ENCODE results near the gene NXF3. TPM values are rescaled to one million over a fixed set of nuclear protein-coding genes. Genes with fewer than 3 reads are reported as not detected.
"Not testable (repeated sequence)": the region's sequence is repeated elsewhere in the genome, so short reads cannot be mapped to it uniquely, and the experiment has no call there.

NXF3 gene, protein sequence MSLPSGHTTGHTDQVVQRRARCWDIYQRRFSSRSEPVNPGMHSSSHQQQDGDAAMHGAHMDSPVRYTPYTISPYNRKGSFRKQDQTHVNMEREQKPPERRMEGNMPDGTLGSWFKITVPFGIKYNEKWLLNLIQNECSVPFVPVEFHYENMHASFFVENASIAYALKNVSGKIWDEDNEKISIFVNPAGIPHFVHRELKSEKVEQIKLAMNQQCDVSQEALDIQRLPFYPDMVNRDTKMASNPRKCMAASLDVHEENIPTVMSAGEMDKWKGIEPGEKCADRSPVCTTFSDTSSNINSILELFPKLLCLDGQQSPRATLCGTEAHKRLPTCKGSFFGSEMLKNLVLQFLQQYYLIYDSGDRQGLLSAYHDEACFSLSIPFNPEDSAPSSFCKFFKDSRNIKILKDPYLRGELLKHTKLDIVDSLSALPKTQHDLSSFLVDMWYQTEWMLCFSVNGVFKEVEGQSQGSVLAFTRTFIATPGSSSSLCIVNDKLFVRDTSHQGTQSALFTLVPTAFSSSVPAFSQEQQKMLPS
- polyA plus RNA-seq (ENCODE audit: insufficient read length in 4 of 4) = under 1 TPM in 2 of 4 donors, not detected in 2; 0.08 to 0.24 TPM

- DNase-seq (ENCODE audit: low read depth in 4 of 4, low spot score in 3 of 4) = no peak
These were observed at the start of gene NXF3 for GRCh38 chrX:103092942-103093341. Gene NXF3, minus strand, starts transcription at chrX:103093143. Its CDS starts 120 bp downstream, at chrX:103093023.

DNA sequence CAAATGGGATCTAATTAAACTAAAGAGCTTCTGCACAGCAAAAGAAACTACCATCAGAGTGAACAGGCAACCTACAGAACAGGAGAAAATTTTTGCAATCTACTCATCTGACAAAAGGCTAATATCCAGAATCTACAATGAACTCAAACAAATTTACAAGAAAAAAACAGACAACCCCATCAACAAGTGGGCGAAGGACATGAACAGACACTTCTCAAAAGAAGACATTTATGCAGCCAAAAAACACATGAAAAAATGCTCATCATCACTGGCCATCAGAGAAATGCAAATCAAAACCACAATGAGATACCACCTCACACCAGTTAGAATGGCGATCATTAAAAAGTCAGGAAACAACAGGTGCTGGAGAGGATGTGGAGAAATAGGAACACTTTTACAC, 43.6 kb upstream of the NXF3 start:
- not testable (repeated sequence) for DNase-seq (ENCODE audit: low read depth in 4 of 4, low spot score in 3 of 4)

GRCh38 chrX:103124284-103124683, 31.3 kb upstream of the NXF3 start:
- DNase-seq (ENCODE audit: low read depth in 4 of 4, low spot score in 3 of 4) = no peak

GRCh38 chrX:103120748-103121147, 27.8 kb upstream of the NXF3 start:
- DNase-seq (ENCODE audit: low read depth in 4 of 4, low spot score in 3 of 4) = no peak

- DNase-seq (ENCODE audit: low read depth in 4 of 4, low spot score in 3 of 4) = not testable (repeated sequence)
These were observed 24.0 kb upstream of the NXF3 start for GRCh38 chrX:103116970-103117369.

DNA sequence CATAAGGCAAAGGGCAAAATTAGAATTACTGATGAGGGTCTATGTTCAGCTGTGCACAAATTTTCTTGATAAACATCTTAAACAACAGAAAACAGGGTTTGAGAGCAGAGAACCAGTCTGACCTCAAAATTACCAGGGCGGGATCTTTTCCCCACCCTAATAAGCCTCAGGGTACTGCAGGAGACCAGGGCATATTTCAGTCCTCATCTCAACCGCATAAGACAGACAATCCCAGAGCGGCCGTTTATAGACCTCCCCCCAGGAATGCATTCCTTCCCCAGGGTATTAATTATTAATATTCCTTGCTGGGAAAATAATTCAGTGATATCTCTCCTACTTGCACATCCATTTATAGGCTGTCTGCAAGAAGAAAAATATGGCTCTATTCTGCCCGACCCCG, 16.6 kb upstream of the NXF3 start:
- DNase-seq (ENCODE audit: low read depth in 4 of 4, low spot score in 3 of 4) = not testable (repeated sequence)

- no peak for DNase-seq (ENCODE audit: low read depth in 4 of 4, low spot score in 3 of 4)
These were observed 14.9 kb upstream of the NXF3 start for GRCh38 chrX:103107836-103108235.

- not testable (repeated sequence) for DNase-seq (ENCODE audit: low read depth in 4 of 4, low spot score in 3 of 4)
These were observed 14.3 kb upstream of the NXF3 start for GRCh38 chrX:103107227-103107737.

DNA sequence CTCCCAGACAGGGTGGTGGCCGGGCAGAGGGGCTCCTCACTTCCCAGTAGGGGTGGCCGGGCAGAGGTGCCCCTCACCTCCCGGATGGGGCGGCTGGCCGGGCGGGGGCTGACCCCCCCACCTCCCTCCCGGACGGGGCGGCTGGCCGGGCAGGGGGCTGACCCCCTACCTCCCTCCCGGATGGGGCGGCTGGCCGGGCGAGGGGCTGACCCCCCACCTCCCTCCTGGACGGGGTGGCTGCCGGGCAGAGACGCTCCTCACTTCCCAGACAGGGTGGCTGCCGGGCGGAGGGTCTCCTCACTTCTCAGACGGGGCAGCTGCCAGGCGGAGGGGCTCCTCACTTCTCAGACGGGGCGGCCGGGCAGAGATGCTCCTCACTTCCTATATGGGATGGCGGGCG, 11.4 kb upstream of the NXF3 start:
- DNase-seq (ENCODE audit: low read depth in 4 of 4, low spot score in 3 of 4) = not testable (repeated sequence)

DNA sequence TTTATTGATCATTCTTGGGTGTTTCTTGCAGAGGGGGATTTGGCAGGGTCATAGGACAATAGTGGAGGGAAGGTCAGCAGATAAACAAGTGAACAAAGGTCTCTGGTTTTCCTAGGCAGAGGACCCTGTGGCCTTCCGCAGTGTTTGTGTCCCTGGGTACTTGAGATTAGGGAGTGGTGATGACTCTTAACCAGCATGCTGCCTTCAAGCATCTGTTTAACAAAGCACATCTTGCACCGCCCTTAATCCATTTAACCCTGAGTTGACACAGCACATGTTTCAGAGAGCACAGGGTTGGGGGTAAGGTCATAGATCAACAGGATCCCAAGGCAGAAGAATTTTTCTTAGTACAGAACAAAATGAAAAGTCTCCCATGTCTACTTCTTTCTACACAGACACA, 10.9 kb upstream of the NXF3 start:
- DNase-seq (ENCODE audit: low read depth in 4 of 4, low spot score in 3 of 4) = not testable (repeated sequence)

DNA sequence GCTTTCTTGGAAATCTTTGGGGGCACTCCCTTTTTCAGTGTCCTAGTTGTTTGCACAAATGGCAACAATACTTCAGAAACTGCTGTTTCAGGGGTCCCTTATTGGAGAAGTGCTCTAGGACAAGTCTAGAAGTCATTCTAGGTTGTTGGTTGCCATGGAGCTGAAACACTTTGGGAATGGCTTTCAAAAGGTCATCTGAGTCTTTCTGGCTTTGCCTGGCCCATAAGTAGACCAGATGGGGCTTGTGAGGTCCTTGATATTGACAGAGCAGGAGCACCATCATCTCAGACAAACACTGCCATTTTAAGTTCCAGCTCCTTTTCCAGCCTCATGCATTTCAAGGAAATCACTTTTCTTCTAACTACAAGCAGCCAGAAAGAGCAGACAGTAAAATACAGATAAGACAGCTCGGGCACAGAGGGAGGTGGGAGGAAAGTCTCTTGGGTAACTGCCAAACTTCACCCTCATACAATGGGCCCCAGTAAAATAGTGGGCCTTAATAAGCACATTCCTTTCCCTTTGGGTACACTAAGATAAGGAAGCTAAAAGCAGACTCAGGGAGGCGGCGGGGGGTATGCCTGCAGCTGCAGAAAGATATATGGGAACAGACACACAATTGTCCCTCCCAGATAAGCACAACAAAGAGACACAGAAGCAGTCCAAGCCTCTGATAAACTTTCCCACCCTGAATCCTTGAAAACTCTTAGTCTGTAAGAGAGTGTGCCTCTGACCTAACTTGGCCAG, 8.5 kb upstream of the NXF3 start:
- DNase-seq (ENCODE audit: low read depth in 4 of 4, low spot score in 3 of 4) = no peak

- no peak for DNase-seq (ENCODE audit: low read depth in 4 of 4, low spot score in 3 of 4)
These were observed 7.5 kb upstream of the NXF3 start for GRCh38 chrX:103100484-103100883.

DNA sequence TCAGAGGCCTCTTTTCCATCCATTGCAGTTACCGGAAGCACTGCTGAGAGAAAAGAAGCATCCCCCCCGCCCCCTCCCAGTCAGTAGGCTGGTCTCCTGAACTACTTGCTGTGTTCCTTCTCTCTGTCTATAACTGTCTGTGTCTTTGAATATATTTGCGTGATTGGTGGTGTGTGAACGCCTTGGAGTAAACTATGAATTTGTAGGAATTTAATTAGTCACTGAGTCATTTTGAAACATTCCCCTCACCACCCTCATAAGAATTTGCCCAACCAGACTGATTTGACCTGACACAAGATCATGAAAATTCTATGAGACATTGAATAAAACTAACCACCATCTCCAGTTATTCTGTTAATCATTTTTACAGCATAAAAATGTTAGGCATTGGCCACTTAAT, 6.7 kb upstream of the NXF3 start:
- no peak for DNase-seq (ENCODE audit: low read depth in 4 of 4, low spot score in 3 of 4)

DNA sequence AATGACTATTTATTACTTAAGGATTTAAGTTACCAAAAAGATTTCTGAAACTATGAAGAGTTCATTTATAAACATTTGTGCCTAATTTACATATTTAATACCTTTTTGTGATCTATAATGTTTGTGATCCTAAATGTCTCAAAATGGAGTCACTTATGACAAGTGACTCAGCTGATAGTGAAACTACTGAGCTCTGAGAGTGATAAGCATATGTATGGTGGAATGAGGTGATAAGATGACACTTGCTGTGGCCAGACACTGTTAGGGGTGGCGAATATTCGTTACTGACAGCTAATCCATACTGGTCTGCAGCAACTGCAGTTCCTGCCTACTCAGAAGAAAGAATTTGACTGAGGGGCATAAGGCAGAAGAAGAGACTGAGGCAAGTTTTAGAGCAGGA, 5.5 kb upstream of the NXF3 start:
- DNase-seq (ENCODE audit: low read depth in 4 of 4, low spot score in 3 of 4) = no peak

GRCh38 chrX:103081051-103081450, 11.9 kb downstream of the NXF3 start:
- no peak for DNase-seq (ENCODE audit: low read depth in 4 of 4, low spot score in 3 of 4)

DNA sequence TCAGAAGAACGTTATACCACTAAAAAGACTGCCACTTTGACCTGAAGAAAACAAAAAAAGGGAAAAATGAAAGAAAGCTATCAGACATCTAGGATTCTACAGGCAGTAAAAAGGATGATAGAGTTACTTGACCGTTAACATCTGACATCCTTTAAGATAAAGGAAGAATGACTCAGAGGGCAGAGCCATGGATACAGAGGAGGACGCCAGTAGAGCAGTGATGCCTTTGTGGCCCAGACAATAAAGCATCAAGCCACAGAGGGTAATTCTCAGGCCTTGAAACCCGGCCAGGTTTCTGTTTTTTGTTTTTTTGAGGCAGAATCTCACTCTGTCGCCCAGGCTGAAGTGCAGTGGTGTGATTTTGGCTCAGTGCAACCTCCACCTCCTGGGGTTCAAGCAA, 19.5 kb downstream of the NXF3 start:
- no peak for DNase-seq (ENCODE audit: low read depth in 4 of 4, low spot score in 3 of 4)

DNA sequence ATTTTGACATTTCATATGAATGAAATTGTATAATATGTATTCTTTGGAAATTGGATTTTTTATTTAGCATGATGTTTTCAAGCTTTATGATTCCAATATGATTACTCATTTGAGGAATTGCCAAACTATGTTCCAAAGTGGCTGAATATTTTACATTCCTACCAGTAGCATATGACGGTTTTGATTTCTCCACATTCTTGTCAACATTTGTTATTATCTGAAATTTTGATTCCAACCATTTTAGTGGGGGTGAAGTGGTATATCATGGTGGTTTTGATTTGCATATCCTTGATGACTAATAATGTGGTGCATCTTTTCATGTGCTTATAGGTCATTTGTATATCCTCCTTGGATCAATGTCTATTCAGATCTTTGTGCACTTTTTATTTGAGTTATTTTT, 26.3 kb downstream of the NXF3 start:
- no peak for DNase-seq (ENCODE audit: low read depth in 4 of 4, low spot score in 3 of 4)

DNA sequence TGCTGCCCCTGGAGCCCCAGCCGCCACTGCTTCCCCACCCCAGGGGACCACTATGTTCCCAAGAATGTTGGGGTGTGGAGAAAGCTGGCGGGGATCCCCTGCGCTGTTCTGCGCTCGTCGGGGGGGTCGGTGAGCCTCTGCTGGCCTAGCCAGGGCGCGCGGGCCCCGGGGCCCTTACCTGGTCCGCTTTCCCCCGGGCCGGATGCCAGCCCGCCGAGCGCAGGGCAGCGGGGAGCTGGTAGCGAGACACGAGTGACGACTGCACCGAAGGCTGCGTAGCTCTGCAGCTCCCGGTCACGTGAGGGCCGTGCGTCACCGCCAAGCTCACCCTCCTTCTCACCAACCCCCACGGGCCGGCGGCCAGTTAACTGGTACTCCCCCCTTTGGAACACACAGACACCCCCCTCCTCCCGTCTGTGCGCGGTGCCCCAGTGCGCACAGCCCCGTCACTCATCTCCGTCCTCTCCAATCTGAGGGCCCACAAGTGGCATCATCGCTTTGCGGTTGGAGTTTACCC, 29.0 kb downstream of the NXF3 start, which contains the start of gene BEX1:
Gene BEX1, minus strand, starts transcription at position 254 of the 517 bp plus-strand sequence. CDS start 897 bp downstream, outside the sequence.
- DNase-seq (ENCODE audit: low read depth in 4 of 4, low spot score in 3 of 4) = peak in 2 of 4 donors; percentile 8 to 25

DNA sequence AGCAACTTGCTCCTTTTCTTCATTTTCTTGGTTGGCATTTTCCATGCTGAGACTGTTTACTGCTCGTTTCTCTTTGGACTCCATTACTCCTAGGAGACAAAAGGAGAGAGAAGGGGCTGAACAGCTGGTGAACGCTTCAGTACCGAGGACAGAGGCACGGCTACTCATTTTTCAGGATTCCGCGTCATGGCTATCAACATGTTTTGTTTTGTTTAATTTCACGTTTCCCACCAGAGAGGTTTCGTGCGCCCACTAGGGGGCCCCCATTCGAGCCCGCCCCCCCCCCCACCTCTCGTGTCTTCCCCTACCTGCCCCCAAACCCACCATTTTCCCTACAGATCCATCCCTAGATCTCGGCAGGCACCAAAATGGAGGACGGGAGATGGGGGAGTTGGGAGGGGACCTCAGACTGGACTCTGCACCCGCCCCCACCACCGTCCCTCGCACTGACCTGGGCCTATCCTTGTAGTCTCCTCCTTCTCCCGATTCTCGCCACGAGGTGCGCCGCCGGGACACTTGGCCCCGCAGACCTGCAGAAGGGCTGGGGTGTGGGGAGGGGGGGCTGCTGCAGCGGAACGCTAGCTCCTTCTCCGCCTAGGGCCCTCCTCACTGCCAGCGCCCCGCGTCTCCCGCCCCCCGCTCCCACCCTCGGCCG, 29.6 kb downstream of the NXF3 start:
- DNase-seq (ENCODE audit: low read depth in 4 of 4, low spot score in 3 of 4) = peak in 2 of 4 donors; percentile 20 to 37

- DNase-seq (ENCODE audit: low read depth in 4 of 4, low spot score in 3 of 4) = no peak
These were observed 31.5 kb downstream of the NXF3 start for GRCh38 chrX:103061486-103061885.

All from left renal pelvis (tissue), 4 donors.